Epithelial cell of proximal tubule (primary cell): ENCODE data around the gene TLR8. TPM values are rescaled to one million over a fixed set of nuclear protein-coding genes. Genes with fewer than 3 reads are reported as not detected.

ENCODE experiments used
- DNase-seq: peaks from one replicate; pipeline ENCODE4 v3.0.0-alpha.2; 2011; ENCODE audit warnings: low read depth
- H3K4me3 ChIP-seq: 2 replicates; pipeline ENCODE4 v1.5.1; 2011; ENCODE audit warnings: low read depth, mild to moderate bottlenecking, low read length
- total RNA-seq: library from RNA; depleted of rRNA; stranded (reverse); fragments of >200 nt; gene quantifications from 2 replicates; pipeline ENCODE4 v1.2.3, GENCODE V29; 2015
- TF ChIP-seq, protein P1 (sequence below): conservative IDR thresholded peaks from 2 replicates; pipeline ENCODE4 v1.5.1; 2012; ENCODE audit warnings: low read depth, mild to moderate bottlenecking, low read length

The TLR8 gene
- total RNA-seq, 1 donor from 2014 or later, result not detected

DNA sequence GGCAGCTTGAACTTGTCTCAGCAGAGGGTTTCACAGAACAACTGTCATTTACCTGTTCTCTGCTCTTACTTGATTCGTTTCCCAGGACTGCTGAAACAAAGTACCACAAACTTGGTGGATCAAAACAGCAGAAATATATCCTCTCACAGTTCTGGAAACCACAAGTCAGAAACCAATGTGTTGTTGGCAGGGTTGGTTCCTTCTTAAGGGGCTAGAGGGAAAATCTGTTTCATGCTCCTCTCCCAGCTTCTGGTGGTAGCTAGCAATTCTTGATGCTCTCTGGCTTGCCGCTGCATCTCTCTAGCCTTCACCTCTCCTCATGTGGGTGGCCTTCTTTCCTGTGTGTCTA is 4.7 kb downstream of the TLR8 start:
- no peak for DNase-seq
- TF ChIP-seq, protein P1, sequence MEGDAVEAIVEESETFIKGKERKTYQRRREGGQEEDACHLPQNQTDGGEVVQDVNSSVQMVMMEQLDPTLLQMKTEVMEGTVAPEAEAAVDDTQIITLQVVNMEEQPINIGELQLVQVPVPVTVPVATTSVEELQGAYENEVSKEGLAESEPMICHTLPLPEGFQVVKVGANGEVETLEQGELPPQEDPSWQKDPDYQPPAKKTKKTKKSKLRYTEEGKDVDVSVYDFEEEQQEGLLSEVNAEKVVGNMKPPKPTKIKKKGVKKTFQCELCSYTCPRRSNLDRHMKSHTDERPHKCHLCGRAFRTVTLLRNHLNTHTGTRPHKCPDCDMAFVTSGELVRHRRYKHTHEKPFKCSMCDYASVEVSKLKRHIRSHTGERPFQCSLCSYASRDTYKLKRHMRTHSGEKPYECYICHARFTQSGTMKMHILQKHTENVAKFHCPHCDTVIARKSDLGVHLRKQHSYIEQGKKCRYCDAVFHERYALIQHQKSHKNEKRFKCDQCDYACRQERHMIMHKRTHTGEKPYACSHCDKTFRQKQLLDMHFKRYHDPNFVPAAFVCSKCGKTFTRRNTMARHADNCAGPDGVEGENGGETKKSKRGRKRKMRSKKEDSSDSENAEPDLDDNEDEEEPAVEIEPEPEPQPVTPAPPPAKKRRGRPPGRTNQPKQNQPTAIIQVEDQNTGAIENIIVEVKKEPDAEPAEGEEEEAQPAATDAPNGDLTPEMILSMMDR, result no peak
- H3K4me3 ChIP-seq, result no peak overlapping the region

- no peak for DNase-seq
- H3K4me3 ChIP-seq, result no peak overlapping the region
- TF ChIP-seq, protein P1, result no peak
These were observed 6.5 kb downstream of the TLR8 start for GRCh38 chrX:12912791-12913482.

- TF ChIP-seq, protein P1, result no peak
- no peak for DNase-seq
- no peak overlapping the region for H3K4me3 ChIP-seq
These were observed 11.3 kb downstream of the TLR8 start for GRCh38 chrX:12917753-12918152.

- TF ChIP-seq, protein P1, result no peak
- DNase-seq, result no peak
- H3K4me3 ChIP-seq, result no peak overlapping the region
These were observed 12.6 kb downstream of the TLR8 start for GRCh38 chrX:12919051-12919450.

DNA sequence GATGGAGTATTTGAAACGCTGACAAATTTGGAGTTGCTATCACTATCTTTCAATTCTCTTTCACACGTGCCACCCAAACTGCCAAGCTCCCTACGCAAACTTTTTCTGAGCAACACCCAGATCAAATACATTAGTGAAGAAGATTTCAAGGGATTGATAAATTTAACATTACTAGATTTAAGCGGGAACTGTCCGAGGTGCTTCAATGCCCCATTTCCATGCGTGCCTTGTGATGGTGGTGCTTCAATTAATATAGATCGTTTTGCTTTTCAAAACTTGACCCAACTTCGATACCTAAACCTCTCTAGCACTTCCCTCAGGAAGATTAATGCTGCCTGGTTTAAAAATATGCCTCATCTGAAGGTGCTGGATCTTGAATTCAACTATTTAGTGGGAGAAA is 13.2 kb downstream of the TLR8 start:
- TF ChIP-seq, protein P1, result no peak
- H3K4me3 ChIP-seq, result no peak overlapping the region
- no peak for DNase-seq

DNA sequence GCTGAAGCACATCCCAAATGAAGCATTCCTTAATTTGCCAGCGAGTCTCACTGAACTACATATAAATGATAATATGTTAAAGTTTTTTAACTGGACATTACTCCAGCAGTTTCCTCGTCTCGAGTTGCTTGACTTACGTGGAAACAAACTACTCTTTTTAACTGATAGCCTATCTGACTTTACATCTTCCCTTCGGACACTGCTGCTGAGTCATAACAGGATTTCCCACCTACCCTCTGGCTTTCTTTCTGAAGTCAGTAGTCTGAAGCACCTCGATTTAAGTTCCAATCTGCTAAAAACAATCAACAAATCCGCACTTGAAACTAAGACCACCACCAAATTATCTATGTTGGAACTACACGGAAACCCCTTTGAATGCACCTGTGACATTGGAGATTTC is 14.6 kb downstream of the TLR8 start:
- TF ChIP-seq, protein P1, result no peak
- no peak for DNase-seq
- H3K4me3 ChIP-seq, result no peak overlapping the region
